Camera-type eye (tissue), 1 donor: Measurements from ENCODE around the gene SLC25A34. TPM values are rescaled to one million over a fixed set of nuclear protein-coding genes. Genes with fewer than 3 reads are reported as not detected.

Experiments used
- total RNA-seq: library from RNA; depleted of rRNA; stranded (reverse); fragments of >200 nt; gene quantifications from one replicate; pipeline ENCODE4 v1.2.3, GENCODE V29; 2014

SLC25A34 gene
- total RNA-seq, result 3.4 TPM

DNA sequence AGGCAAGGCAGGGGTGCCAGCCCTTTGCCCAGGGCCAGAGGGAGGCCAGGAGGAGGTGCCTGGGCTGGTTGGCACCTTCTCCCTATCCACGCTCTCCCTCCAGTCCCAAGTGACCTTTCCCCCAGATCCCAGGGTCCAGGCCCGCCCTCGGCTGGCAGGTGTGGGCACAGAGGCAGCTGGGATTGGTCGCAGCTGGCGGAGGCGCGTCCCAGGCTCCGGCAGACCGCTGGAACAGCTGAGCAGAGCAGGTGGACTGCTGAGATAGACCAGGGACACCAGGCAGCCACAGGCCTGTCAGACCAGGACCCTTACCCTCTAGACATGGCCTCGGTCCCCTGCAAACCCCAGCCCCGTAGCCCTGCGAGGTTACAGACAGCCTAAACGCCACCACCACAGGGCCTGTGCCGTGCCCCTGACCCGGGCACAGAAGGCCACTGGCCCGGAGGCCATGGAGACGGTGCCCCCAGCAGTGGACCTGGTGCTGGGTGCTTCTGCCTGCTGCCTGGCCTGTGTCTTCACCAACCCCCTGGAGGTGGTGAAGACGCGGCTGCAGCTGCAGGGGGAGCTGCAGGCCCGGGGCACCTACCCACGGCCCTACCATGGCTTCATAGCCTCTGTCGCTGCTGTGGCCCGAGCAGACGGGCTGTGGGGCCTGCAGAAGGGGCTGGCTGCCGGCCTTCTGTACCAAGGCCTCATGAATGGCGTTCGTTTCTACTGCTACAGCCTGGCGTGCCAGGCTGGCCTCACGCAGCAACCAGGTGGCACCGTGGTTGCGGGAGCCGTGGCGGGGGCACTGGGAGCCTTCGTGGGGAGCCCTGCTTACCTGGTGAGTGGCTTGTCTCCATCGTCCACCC lies at the start of gene SLC25A34:
Gene SLC25A34, plus strand, starts transcription at position 221 of the 854 bp plus-strand sequence. Its CDS starts 228 bp downstream, at position 449.

GRCh38 chr1:15742339-15742801 lies 6.3 kb downstream of the SLC25A34 start, which contains the start of gene TMEM82:
Gene TMEM82, plus strand, starts transcription at chr1:15742499. Its CDS starts 61 bp downstream, at chr1:15742560.

DNA sequence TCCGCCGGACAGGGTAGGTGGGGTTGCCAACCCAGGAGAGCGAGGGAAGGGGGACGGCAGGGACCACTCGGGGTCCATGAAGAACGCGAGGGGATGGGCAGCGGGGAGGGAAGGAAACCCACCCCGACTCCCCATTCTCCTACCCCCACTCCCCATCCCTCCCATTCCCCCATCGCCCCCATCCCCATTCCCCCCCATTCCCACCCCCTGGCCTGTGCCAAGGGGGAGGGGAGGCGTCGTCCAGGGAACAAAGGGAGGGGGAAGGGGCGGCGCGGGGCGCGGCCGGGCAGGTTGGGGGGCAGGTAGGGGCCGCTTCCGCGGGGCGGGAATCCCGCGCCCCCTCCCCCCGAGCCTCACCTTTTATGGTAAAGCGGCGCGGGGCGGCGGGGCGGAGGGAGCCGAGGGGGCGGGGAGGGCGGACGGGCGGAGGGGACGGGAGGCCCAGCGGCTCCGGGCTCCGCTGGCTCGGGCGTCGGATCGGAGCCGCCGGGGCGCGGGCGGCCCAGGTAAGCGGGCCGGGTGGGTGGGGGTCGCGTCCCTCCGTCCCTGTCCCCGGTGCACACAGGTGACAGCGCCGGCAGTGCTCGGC lies 22.4 kb downstream of the SLC25A34 start, which contains the start of gene FBLIM1:
Gene FBLIM1, plus strand, starts transcription at position 453 of the 589 bp plus-strand sequence. CDS start 6,189 bp downstream, outside the sequence.

Other genes with a start within 250 kb of the SLC25A34 start
- gene CASP9, start 212.0 kb upstream of the SLC25A34 start, total RNA-seq, result 13.2 TPM
- 32.6 TPM for gene DNAJC16, start 209.4 kb upstream of the SLC25A34 start, total RNA-seq
- gene AGMAT, start 151.2 kb upstream of the SLC25A34 start, total RNA-seq, result 1.2 TPM
- 58.7 TPM for gene DDI2, start 118.8 kb upstream of the SLC25A34 start, total RNA-seq
- gene PLEKHM2, start 51.9 kb upstream of the SLC25A34 start, total RNA-seq, result 47.2 TPM
- gene TMEM82, start 6.2 kb downstream of the SLC25A34 start, total RNA-seq, result not detected
- 46.5 TPM for gene FBLIM1, start 22.5 kb downstream of the SLC25A34 start, total RNA-seq
- gene UQCRHL, start 71.4 kb downstream of the SLC25A34 start, total RNA-seq, result 1.1 TPM
- gene SPEN, start 111.4 kb downstream of the SLC25A34 start, total RNA-seq, result 115 TPM
- gene ZBTB17, start 239.8 kb downstream of the SLC25A34 start, total RNA-seq, result 31.4 TPM